ENCODE measurements around the gene HERC3. TPM values are rescaled to one million over a fixed set of nuclear protein-coding genes. Genes with fewer than 3 reads are reported as not detected.

Gene HERC3
- polyA plus RNA-seq, 6 donors from 2014 or later = 31.6 to 50.8 (median 45.8) TPM

DNA sequence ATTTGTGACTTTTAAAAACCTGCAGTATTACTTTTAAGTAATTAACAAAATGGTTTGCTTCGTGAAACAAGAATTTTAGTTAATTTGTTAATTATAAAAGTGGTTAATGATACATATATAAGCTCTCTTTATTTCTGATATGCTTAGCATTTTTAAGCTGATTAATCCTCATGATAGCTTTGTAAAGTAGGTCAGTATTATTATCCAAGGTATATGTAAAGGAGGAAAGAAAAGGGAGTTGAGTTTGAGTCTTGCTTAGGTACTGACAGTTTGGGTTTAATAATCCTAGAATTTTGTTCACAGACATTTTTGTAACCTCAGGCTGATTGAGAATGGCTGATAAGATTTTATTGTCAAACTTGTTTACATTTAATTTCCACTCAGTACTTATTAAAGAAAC is 21.8 kb downstream of the HERC3 start:
- Mint-ChIP-seq H3K4me3 (no peak overlapping the region), H3K4me1 (peaks cover 69 to 79% (median 76%) of the 10 kb centered on the region in 3 donors), H3K27ac (peak overlapping the region in 4 of 6 donors; percentile 24 to 86 (median 74)), H3K9me3 (no peaks in the 10 kb centered on the region), H3K36me3 (peaks cover 0 to 27% of the 10 kb centered on the region in 2 donors), H3K27me3 (no peaks in the 10 kb centered on the region)
- no peak for ATAC-seq (ENCODE audit: low read depth in 2 of 2)
- DNase-seq = no peak

DNA sequence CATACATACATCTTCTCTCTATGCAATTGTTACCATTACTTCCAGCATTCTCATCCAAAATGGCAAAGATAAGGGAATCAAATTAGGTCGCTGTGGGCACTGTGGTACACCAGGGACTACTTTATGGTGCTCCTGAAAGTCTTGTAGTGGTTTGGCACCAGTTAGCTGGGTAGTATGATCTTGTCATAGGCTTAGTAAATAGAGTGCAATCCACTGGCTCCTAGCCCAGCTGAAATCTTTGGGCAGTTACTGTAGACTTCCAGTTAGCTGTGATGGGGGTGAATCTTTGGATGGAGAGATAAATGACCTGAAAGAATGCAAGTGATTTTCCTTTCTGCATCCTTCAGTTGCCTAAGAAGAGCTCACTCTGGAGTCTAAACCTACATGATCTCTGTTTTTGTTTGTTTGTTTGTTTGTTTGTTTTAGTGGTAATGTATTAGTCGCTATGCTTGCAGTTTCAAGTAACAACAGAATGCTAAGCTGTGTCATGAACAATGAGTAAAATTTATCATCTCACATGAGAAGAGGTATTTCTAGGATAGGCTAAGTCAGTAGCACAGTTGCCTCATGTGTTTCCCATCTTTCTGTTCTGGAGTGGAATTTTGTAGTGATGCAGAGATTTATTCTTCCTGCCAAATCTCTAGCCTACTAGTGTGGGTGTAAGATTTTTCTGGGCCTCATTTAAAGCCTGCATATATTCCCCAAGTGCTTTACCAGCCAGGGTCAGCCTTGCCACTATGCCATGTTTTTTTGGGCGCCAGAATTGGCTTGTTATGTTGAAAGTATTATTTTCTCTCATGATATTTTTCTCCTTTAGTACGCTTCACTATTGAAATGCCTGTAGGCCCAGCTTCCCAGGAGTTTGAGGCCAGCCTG is 24.2 kb downstream of the HERC3 start:
- ATAC-seq (ENCODE audit: low read depth in 2 of 2) (no peak), DNase-seq (no peak)
- peaks cover 66 to 74% (median 69%) of the 10 kb centered on the region in 3 donors for H3K4me1 Mint-ChIP-seq
- peaks cover 2 to 17% of the 10 kb centered on the region in 2 donors for H3K36me3 Mint-ChIP-seq
- no peak overlapping the region for H3K4me3 Mint-ChIP-seq
- no peaks in the 10 kb centered on the region for H3K27me3 Mint-ChIP-seq
- no peaks in the 10 kb centered on the region for H3K9me3 Mint-ChIP-seq
- peak overlapping the region in 2 of 6 donors; percentile 37 to 71 for H3K27ac Mint-ChIP-seq

GRCh38 chr4:88618782-88619485 is 26.7 kb downstream of the HERC3 start:
- Mint-ChIP-seq H3K27ac (peak overlapping the region; percentile 57 to 80 (median 74)), H3K27me3 (no peaks in the 10 kb centered on the region), H3K9me3 (peaks cover 8 to 10% (median 8%) of the 10 kb centered on the region in 7 donors), H3K4me1 (peaks cover 49 to 61% (median 59%) of the 10 kb centered on the region in 3 donors), H3K36me3 (peaks cover 24 to 39% of the 10 kb centered on the region in 2 donors), H3K4me3 (peak overlapping the region in 7 of 8 donors; percentile 21 to 84 (median 66))
- ATAC-seq (ENCODE audit: low read depth in 2 of 2) (peak; percentile 35 to 37), DNase-seq (no peak)

DNA sequence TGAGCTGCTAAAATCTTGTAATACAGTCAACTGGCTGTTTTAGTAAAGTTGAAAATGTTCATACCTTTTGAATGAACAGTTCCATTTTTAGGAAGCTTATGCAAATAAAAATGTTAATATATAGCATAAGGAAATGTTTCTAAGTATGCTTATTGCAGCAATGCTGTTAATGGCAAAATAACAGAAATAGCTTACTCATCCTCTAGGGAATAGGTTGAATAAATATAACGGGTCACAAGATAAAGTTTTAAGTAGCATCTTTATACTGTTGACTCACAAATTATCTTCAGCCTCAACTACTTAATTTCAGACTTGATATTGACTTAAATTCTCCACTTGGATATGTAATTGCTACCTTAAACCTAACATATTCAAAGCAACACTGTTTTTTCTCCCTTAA is 27.7 kb downstream of the HERC3 start:
- Mint-ChIP-seq H3K4me3 (no peak overlapping the region), H3K36me3 (peaks cover 34 to 49% of the 10 kb centered on the region in 2 donors), H3K27ac (peak overlapping the region in 1 of 6 donors; percentile 24), H3K27me3 (no peaks in the 10 kb centered on the region), H3K9me3 (peaks cover 9 to 20% (median 18%) of the 10 kb centered on the region in 7 donors), H3K4me1 (peaks cover 44 to 56% (median 51%) of the 10 kb centered on the region in 3 donors)
- DNase-seq (no peak), ATAC-seq (ENCODE audit: low read depth in 2 of 2) (no peak)

- Mint-ChIP-seq H3K4me3 (no peak overlapping the region), H3K27ac (peak overlapping the region in 2 of 6 donors; percentile 24 to 44), H3K36me3 (peaks cover 36 to 40% of the 10 kb centered on the region in 2 donors), H3K9me3 (peaks cover 9 to 21% (median 18%) of the 10 kb centered on the region in 7 donors), H3K4me1 (peaks cover 38 to 52% (median 43%) of the 10 kb centered on the region in 3 donors), H3K27me3 (no peaks in the 10 kb centered on the region)
- ATAC-seq (ENCODE audit: low read depth in 2 of 2) = no peak
- no peak for DNase-seq
Observed at GRCh38 chr4:88621763-88622327, 29.6 kb downstream of the HERC3 start.

DNA sequence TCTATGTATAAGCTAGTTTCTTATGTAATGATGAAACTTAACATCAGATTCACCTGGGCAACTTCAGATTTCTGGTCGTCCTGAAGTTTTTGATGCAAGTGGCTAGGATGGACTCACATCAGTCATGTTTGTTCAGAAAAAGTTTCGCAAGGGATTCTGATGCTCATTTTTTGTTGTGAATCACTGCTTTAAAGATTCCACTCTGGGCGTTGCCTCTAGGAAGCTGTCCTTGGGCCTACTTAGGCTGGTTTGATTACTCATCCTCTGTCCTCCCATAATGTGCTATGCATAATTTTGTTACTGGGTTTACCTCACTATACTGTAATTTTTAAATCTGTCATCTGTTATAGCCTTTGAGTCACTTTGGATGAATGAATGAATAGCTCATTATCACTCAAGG is 30.8 kb downstream of the HERC3 start:
- Mint-ChIP-seq H3K4me3 (peak overlapping the region in 1 of 8 donors; percentile 22), H3K36me3 (peaks cover 36 to 40% of the 10 kb centered on the region in 2 donors), H3K27me3 (no peaks in the 10 kb centered on the region), H3K9me3 (peaks cover 9 to 21% (median 18%) of the 10 kb centered on the region in 7 donors), H3K4me1 (peaks cover 28 to 42% (median 34%) of the 10 kb centered on the region in 3 donors), H3K27ac (no peak overlapping the region)
- ATAC-seq (ENCODE audit: low read depth in 2 of 2) (no peak), DNase-seq (no peak)

GRCh38 chr4:88628746-88629145 is 36.5 kb downstream of the HERC3 start:
- no peak overlapping the region for H3K4me3 Mint-ChIP-seq
- H3K9me3 Mint-ChIP-seq = peaks cover 12 to 35% (median 28%) of the 10 kb centered on the region in 7 donors
- ATAC-seq (ENCODE audit: low read depth in 2 of 2) (no peak), DNase-seq (no peak)
- no peak overlapping the region for H3K27ac Mint-ChIP-seq
- peaks cover 31 to 32% of the 10 kb centered on the region in 2 donors for H3K36me3 Mint-ChIP-seq
- peaks cover 19 to 25% (median 21%) of the 10 kb centered on the region in 3 donors for H3K4me1 Mint-ChIP-seq
- H3K27me3 Mint-ChIP-seq = no peaks in the 10 kb centered on the region

- Mint-ChIP-seq H3K4me3 (no peak overlapping the region), H3K4me1 (peaks cover 23 to 30% (median 25%) of the 10 kb centered on the region in 3 donors), H3K9me3 (peaks cover 9 to 24% (median 17%) of the 10 kb centered on the region in 7 donors), H3K27me3 (no peaks in the 10 kb centered on the region), H3K27ac (no peak overlapping the region), H3K36me3 (peaks cover 22% of the 10 kb centered on the region in 2 donors)
- ATAC-seq (ENCODE audit: low read depth in 2 of 2) (no peak), DNase-seq (no peak)
Observed at GRCh38 chr4:88629826-88630225, 37.5 kb downstream of the HERC3 start.

DNA sequence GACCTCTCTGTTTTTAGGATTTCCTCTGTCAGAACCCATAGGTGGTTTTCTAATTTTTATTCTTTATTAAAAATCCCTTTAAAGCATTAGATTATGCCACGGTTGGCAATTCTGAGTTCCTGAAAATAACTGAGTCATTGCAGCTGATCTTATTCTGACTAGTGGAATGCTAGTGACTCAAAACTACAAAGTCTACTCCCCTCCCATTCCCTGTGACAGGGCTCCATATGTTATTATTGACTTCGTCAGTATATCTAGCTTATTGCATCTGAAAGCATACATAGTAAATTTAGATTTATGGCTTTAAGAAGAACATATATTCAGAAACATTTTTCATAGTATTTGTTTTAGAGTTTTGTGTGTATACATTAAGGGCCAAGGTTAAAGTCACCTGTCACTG is 38.5 kb downstream of the HERC3 start:
- Mint-ChIP-seq H3K27ac (no peak overlapping the region), H3K27me3 (no peaks in the 10 kb centered on the region), H3K36me3 (peaks cover 26 to 28% of the 10 kb centered on the region in 2 donors), H3K4me1 (peaks cover 28 to 35% (median 33%) of the 10 kb centered on the region in 3 donors), H3K4me3 (no peak overlapping the region), H3K9me3 (peaks cover 8 to 27% (median 17%) of the 10 kb centered on the region in 7 donors)
- no peak for ATAC-seq (ENCODE audit: low read depth in 2 of 2)
- no peak for DNase-seq

DNA sequence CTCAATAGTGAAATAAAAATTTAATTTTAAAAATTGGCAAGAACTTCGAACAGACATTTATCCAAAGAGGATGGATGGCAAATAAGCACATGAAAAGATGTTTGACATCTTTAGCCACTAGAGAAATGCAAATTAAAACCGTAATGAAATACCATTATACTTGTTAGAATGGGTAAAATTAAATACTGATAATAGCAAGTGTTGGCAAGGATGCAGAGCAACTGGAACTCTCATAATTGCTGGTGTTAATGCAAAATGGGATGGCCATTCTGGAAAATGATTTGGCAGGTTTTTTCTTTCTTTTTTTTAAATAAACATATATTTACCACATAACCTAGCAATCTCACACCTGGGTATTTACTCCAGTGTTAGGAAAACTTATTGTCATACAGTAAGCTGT is 51.7 kb downstream of the HERC3 start:
- peaks cover 6 to 14% of the 10 kb centered on the region in 2 donors for H3K36me3 Mint-ChIP-seq
- peaks cover 0 to 19% (median 12%) of the 10 kb centered on the region in 7 donors for H3K9me3 Mint-ChIP-seq
- no peaks in the 10 kb centered on the region for H3K27me3 Mint-ChIP-seq
- no peak overlapping the region for H3K27ac Mint-ChIP-seq
- no peak overlapping the region for H3K4me3 Mint-ChIP-seq
- peaks cover 27 to 58% (median 44%) of the 10 kb centered on the region in 3 donors for H3K4me1 Mint-ChIP-seq
- no peak for DNase-seq
- no peak for ATAC-seq (ENCODE audit: low read depth in 2 of 2)

- ATAC-seq (ENCODE audit: low read depth in 2 of 2) = no peak
- Mint-ChIP-seq H3K9me3 (peaks cover 0 to 6% (median 2%) of the 10 kb centered on the region in 7 donors), H3K4me1 (peaks cover 21 to 40% (median 29%) of the 10 kb centered on the region in 3 donors), H3K36me3 (peaks cover 0 to 6% of the 10 kb centered on the region in 2 donors), H3K27ac (peak overlapping the region in 1 of 6 donors; percentile 29), H3K4me3 (no peak overlapping the region), H3K27me3 (no peaks in the 10 kb centered on the region)
- DNase-seq = no peak
Observed at GRCh38 chr4:88645994-88646393, 53.7 kb downstream of the HERC3 start.

- Mint-ChIP-seq H3K4me3 (no peak overlapping the region), H3K27ac (peak overlapping the region in 1 of 6 donors; percentile 49), H3K36me3 (peaks cover under 1 to 6% of the 10 kb centered on the region in 2 donors), H3K27me3 (no peaks in the 10 kb centered on the region), H3K4me1 (peaks cover 16 to 33% (median 22%) of the 10 kb centered on the region in 3 donors), H3K9me3 (peaks cover 0 to 6% (median 2%) of the 10 kb centered on the region in 7 donors)
- no peak for DNase-seq
- no peak for ATAC-seq (ENCODE audit: low read depth in 2 of 2)
Observed at GRCh38 chr4:88646528-88647280, 54.4 kb downstream of the HERC3 start.
